Posterior vena cava (tissue), 2 donors: ENCODE measurements around the gene FARS2. TPM values are rescaled to one million over a fixed set of nuclear protein-coding genes. Genes with fewer than 3 reads are reported as not detected.

Experiments used
- DNase-seq: peaks from one replicate; pipeline ENCODE4 v3.0.0-alpha.2; 2020; ENCODE audit warnings: low spot score
- intact Hi-C, 2 donors: fragments of 100-400 bp; cut with DNase I; formaldehyde crosslinking; loops; one replicate each; pipeline versions ENCODE4 v1.14.1 to v1.14.2; 2022 to 2023
- total RNA-seq, 2 donors: library from RNA; stranded (reverse); fragmentation: NEBNext Ultra II Directional; extraction: Animal tissue kit (Norgen Biotek cat#: 25700); gene quantifications; one replicate each; pipeline ENCODE4 v1.2.1, GENCODE V29; 2021
- donor health status: DM: yes; HTN: yes; CAD: no.
- donor health status: DM: yes; HTN: yes; CAD: no.

Gene FARS2
- total RNA-seq, 2 donors from 2014 or later, result 13.3 to 13.6 TPM

DNA sequence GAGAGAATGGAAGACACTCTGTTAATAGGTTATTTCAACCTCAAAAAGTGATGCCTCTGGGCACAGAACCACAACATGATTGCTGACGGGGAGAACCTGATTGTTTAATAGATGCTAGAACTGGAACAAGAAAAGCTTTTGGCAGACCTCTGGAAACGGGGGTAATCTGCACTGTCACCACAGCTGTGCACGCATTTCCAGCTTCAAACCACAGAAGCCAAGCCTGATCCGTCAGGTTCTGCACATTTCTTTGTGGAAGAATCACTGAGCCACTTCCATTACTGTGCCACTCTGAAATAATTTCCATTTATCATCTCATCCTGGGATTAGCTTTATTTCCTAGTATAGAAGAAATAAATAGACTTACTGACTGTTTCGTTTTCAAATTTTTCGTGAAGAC lies 309.3 kb downstream of the FARS2 start:
- intact Hi-C loops, result no loop called here
- no peak for DNase-seq

GRCh38 chr6:5580736-5581581 lies 319.6 kb downstream of the FARS2 start:
- intact Hi-C loops, result no loop called here
- DNase-seq, result no peak

- intact Hi-C loops, result no loop called here
- no peak for DNase-seq
Measured at GRCh38 chr6:5582762-5583161, 321.4 kb downstream of the FARS2 start.

DNA sequence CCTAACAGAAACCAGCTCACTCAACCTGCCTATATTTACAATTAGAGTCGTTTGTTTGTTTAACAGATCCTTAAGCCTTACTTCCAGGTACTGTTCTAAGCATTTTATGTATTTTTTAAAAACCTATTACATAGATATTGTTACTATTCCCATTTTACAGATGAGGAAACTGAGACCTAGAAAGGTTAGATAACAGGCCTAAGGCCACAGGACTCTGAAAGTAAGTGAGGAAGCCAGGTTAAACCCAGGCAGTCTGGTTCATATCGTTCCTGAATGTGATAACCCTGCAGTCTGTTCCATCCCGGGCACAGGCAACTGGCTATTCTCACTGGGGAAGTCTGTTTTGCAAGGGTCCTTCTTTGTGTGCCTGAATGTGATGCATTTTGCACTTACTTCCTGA lies 322.2 kb downstream of the FARS2 start:
- DNase-seq, result no peak
- intact Hi-C loops, result no loop called here

DNA sequence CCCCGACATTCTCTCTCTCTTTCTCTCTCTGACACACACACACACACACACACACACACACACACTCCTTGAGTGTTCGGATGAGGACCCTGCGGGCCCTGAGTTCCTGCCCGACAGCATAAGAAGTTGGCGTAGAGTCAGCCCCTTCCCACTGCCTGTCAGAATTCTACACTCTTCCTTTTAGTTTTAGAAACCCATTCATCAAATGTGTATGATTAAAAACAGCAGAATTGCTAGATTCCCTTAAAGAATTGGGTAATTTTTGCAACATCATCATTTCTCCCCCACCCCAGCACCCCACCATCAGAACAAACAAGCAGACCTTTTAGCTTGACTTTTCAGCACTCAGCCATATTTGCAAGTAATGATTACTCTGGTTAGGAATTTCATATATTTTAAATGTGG lies 322.8 kb downstream of the FARS2 start:
- intact Hi-C loops, result no loop called here

DNA sequence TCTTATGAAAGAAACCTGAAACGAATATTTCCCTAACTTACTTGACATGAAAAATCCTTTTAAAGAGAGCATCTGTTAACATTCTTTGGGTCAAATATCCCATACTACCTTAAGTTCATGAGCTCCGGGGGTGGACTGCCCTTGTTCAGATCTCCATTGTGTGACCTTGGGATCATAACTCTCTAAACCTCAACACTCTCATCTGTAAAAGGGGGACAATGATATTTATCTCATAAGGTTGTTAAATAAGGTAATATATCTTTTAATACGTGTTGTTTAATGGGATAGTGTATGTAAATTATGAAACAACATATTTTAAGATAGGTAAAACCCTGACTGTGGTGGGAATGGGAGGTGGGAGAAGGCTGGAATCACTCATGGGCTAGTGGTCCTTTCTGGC lies 326.3 kb downstream of the FARS2 start:
- intact Hi-C loops, result no loop called here
- DNase-seq, result no peak

More for the DNA sequence above, 322.8 kb downstream of the FARS2 start:
- DNase-seq, result no peak

GRCh38 chr6:5589422-5590141 lies 328.3 kb downstream of the FARS2 start:
- intact Hi-C loops, result loop anchor here in 1 of 2 donors (1.0 kb wide), 1 partner anchor 13 kb away; no protein-coding TSS in a partner anchor

GRCh38 chr6:5590187-5590586 lies 328.9 kb downstream of the FARS2 start:
- DNase-seq, result no peak
- intact Hi-C loops, result no loop called here

More at GRCh38 chr6:5589422-5590141, 328.3 kb downstream of the FARS2 start:
- no peak for DNase-seq

DNA sequence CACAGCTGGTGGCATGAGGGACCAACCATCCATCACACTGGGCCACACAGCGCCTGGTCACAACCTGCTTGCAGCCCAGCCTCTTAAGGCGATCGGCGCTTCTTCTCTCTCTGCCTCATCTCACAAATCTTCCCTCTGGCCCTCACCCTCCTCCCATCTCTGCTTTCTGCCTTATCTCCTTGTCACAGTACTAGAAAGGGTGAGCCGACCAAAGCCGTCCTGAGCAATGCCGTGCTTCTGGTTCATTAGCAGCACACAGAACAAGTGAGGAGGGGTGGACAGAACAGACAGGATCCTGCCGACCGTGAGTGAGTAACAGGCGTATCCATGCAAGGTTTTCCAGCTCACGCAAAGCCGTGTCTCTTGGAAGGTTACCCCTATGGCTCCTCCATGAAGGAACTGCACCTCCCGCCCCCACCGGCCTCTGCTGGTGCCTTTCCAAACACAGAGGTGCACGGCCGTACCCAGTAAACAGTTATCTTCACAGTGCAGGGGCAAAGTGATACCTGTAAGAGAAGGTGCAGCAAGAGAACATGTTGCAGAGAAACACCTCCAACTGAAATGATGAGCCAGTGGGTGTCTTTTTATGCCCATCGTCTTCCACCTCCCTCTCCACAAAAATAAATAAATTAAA lies 331.7 kb downstream of the FARS2 start:
- no peak for DNase-seq
- intact Hi-C loops, result no loop called here

- no peak for DNase-seq
- intact Hi-C loops, result no loop called here
Measured at GRCh38 chr6:5595184-5595583, 333.9 kb downstream of the FARS2 start.

GRCh38 chr6:5597413-5597812 lies 336.1 kb downstream of the FARS2 start:
- intact Hi-C loops, result no loop called here
- no peak for DNase-seq

DNA sequence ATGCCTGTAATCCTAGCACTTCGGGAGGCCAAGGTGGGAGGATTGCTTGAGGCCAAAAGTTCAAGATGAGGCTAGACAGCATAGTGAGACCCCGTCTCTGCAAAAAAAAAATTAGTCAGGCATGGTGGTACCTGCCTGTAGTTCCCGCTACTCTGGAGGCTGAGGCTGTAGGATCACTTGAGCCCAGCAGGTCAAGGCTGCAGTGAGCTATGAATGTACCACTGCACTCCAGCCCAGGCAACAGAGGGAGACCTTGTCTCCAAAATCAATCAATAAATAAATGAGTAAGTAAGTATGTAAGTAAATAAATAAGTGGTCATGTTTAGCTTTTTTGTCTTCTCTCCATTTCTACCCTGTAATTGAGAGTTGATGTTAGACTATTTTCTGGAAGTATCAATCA lies 336.8 kb downstream of the FARS2 start:
- no peak for DNase-seq
- intact Hi-C loops, result no loop called here

- DNase-seq, result no peak
- intact Hi-C loops, result no loop called here
Measured at GRCh38 chr6:5599127-5599526, 337.8 kb downstream of the FARS2 start.

DNA sequence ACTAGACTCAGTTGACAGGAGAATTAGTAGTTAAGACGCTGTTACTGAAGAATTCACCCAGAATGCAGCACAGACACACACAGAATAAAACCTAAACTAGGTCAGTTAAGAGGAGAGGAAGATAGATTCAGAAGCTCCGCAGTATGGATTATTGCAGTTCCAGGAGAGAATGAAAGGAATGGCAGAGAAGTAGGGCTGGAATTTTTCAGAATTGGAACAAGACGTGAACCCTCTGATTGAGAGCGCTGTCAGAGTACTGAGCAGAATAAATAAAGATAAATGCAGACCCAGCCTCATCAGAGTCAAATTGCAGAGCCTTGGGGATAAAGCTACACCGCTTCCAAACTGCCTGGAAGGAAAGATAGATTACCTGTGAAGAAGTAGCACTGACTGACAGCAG lies 344.6 kb downstream of the FARS2 start:
- intact Hi-C loops, result no loop called here
- no peak for DNase-seq

DNA sequence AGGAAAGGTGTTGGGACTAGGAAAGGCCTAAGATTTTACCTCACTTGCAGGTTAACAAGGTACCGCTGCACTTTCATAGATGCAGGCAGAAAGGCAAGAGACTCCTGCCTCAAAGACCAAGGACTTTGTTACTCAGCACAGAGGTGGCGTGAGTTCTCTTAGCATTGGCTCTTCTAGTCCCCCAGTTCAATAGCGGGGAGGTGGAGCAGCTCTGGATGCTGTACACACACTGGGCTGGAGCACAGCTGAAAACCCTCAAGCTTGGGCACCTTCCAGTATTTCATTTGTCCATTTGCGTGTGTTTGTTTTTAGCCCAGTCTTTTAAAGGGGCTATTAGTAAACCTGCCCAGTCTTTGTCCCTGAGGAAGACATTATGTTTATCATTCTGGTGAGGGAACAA lies 345.2 kb downstream of the FARS2 start:
- DNase-seq, result no peak
- intact Hi-C loops, result no loop called here

GRCh38 chr6:5610640-5611039 lies 349.3 kb downstream of the FARS2 start:
- no peak for DNase-seq
- intact Hi-C loops, result no loop called here

DNA sequence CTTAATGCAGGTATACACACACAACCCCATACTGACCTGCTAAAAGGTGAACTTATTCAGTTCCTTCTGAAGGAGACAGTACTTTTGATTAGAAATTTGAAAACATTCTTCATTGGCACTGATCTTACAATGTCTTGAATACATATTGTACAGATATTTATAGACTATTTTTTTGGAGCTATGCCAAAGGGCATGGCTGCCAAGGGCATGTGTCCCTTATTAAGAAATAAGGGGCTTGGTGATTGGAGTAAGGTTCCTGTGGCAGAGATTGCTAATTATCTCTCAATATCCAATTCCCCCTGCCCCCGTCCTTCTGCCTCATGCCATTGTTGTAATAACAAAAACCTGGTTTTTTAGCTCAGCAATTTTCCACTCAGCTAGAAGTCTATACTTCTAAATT lies 355.9 kb downstream of the FARS2 start:
- no peak for DNase-seq
- intact Hi-C loops, result no loop called here

DNA sequence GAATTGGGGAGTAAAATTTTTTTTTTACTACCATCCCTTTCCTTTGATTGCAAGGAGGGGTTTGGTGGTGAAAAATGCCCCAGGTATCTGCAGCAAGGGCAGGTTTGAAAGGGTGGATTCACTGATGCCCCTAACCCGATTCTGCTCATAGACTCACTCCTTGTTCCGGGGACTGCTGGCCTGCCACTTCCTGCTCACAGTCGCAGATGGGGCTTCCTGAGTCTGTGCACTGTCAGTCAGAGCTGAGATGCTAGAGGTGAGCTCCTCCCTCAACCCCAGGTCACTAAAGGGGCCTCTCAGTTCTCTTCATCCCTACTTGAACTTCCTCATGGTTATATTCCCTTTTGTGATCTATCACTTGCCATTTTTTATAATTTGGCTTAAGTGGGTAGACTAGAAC lies 357.9 kb downstream of the FARS2 start:
- DNase-seq, result no peak
- intact Hi-C loops, result no loop called here

- DNase-seq, result no peak
- intact Hi-C loops, result no loop called here
Measured at GRCh38 chr6:5622276-5623005, 361.1 kb downstream of the FARS2 start.

- no peak for DNase-seq
- intact Hi-C loops, result no loop called here
Measured at GRCh38 chr6:5623769-5624168, 362.5 kb downstream of the FARS2 start.
